ENCODE results near the gene DACH1.

The DACH1 gene

GRCh38 chr13:71591374-71591773, 275.6 kb downstream of the DACH1 start:
- Mint-ChIP-seq H3K27me3 (no peaks in the 10 kb centered on the region), H3K27ac (ENCODE audit: low read depth) (no peak overlapping the region), H3K9me3 (peaks cover 12% of the 10 kb centered on the region), H3K36me3 (ENCODE audit: insufficient read depth) (no peaks in the 10 kb centered on the region), H3K4me3 (no peak overlapping the region), H3K4me1 (no peaks in the 10 kb centered on the region)
- no peak for ATAC-seq (replicated peaks; ENCODE audit: extremely low read depth, poor library complexity, severe bottlenecking)
- DNase-seq (ENCODE audit: low spot score in 2 of 2): no peak

- Mint-ChIP-seq H3K9me3 (peaks cover 11% of the 10 kb centered on the region), H3K27ac (ENCODE audit: low read depth) (no peak overlapping the region), H3K36me3 (ENCODE audit: insufficient read depth) (no peaks in the 10 kb centered on the region), H3K4me3 (no peak overlapping the region), H3K27me3 (no peaks in the 10 kb centered on the region), H3K4me1 (no peaks in the 10 kb centered on the region)
- ATAC-seq (replicated peaks; ENCODE audit: extremely low read depth, poor library complexity, severe bottlenecking) (no peak), DNase-seq (ENCODE audit: low spot score in 2 of 2) (no peak)
Measured at GRCh38 chr13:71590654-71591148, 276.3 kb downstream of the DACH1 start.

GRCh38 chr13:71589032-71589431, 278.0 kb downstream of the DACH1 start:
- H3K4me1 Mint-ChIP-seq: no peaks in the 10 kb centered on the region
- no peak for ATAC-seq (replicated peaks; ENCODE audit: extremely low read depth, poor library complexity, severe bottlenecking)
- no peaks in the 10 kb centered on the region for H3K36me3 Mint-ChIP-seq (ENCODE audit: insufficient read depth)

GRCh38 chr13:71587817-71588216, 279.2 kb downstream of the DACH1 start:
- Mint-ChIP-seq H3K9me3 (peaks cover 14% of the 10 kb centered on the region), H3K36me3 (ENCODE audit: insufficient read depth) (no peaks in the 10 kb centered on the region), H3K27ac (ENCODE audit: low read depth) (no peak overlapping the region), H3K27me3 (no peaks in the 10 kb centered on the region), H3K4me3 (no peak overlapping the region), H3K4me1 (no peaks in the 10 kb centered on the region)
- DNase-seq (ENCODE audit: low spot score in 2 of 2) (no peak), ATAC-seq (replicated peaks; ENCODE audit: extremely low read depth, poor library complexity, severe bottlenecking) (no peak)

More at GRCh38 chr13:71589032-71589431, 278.0 kb downstream of the DACH1 start:
- no peaks in the 10 kb centered on the region for H3K27me3 Mint-ChIP-seq
- peaks cover 17% of the 10 kb centered on the region for H3K9me3 Mint-ChIP-seq
- no peak overlapping the region for H3K4me3 Mint-ChIP-seq
- no peak overlapping the region for H3K27ac Mint-ChIP-seq (ENCODE audit: low read depth)
- DNase-seq (ENCODE audit: low spot score in 2 of 2): no peak

- DNase-seq (ENCODE audit: low spot score in 2 of 2): no peak
- peaks cover 11% of the 10 kb centered on the region for H3K9me3 Mint-ChIP-seq
- H3K27me3 Mint-ChIP-seq: no peaks in the 10 kb centered on the region
- no peak overlapping the region for H3K27ac Mint-ChIP-seq (ENCODE audit: low read depth)
- no peak for ATAC-seq (replicated peaks; ENCODE audit: extremely low read depth, poor library complexity, severe bottlenecking)
- no peaks in the 10 kb centered on the region for H3K4me1 Mint-ChIP-seq
- no peak overlapping the region for H3K4me3 Mint-ChIP-seq
- no peaks in the 10 kb centered on the region for H3K36me3 Mint-ChIP-seq (ENCODE audit: insufficient read depth)
Measured at GRCh38 chr13:71587193-71587592, 279.8 kb downstream of the DACH1 start.

GRCh38 chr13:71583581-71583980, 283.4 kb downstream of the DACH1 start:
- ATAC-seq (replicated peaks; ENCODE audit: extremely low read depth, poor library complexity, severe bottlenecking) (no peak), DNase-seq (ENCODE audit: low spot score in 2 of 2) (no peak)
- Mint-ChIP-seq H3K4me1 (no peaks in the 10 kb centered on the region), H3K9me3 (peaks cover 6% of the 10 kb centered on the region), H3K27ac (ENCODE audit: low read depth) (no peak overlapping the region), H3K36me3 (ENCODE audit: insufficient read depth) (no peaks in the 10 kb centered on the region), H3K27me3 (no peaks in the 10 kb centered on the region), H3K4me3 (no peak overlapping the region)

DNA sequence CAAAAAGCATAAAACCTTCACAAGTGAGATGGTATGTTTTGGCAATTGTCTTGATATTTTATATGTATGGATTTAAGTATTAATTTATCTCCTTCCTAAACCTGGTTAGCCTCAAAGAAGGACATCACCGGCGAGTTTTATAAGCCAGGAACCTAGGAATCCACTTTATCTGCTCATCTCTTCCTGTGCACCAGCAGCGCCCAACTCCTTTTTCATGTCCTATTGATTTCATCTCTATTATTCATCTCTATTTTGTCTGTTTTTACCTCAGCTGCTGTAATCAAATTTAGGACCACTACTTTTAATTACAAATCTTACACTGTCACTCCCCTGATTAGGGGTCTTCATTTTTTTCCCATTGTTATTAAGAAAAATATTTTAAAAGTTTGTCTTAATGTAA, 286.4 kb downstream of the DACH1 start:
- ATAC-seq (replicated peaks; ENCODE audit: extremely low read depth, poor library complexity, severe bottlenecking) (no peak), DNase-seq (ENCODE audit: low spot score in 2 of 2) (no peak)
- Mint-ChIP-seq H3K27me3 (no peaks in the 10 kb centered on the region), H3K27ac (ENCODE audit: low read depth) (no peak overlapping the region), H3K4me3 (no peak overlapping the region), H3K36me3 (ENCODE audit: insufficient read depth) (no peaks in the 10 kb centered on the region), H3K4me1 (no peaks in the 10 kb centered on the region), H3K9me3 (peaks cover 14% of the 10 kb centered on the region)

- no peak for DNase-seq (ENCODE audit: low spot score in 2 of 2)
- no peak overlapping the region for H3K27ac Mint-ChIP-seq (ENCODE audit: low read depth)
- H3K4me1 Mint-ChIP-seq: no peaks in the 10 kb centered on the region
- no peaks in the 10 kb centered on the region for H3K27me3 Mint-ChIP-seq
- H3K9me3 Mint-ChIP-seq: peaks cover 8% of the 10 kb centered on the region
- H3K4me3 Mint-ChIP-seq: no peak overlapping the region
- H3K36me3 Mint-ChIP-seq (ENCODE audit: insufficient read depth): no peaks in the 10 kb centered on the region
- ATAC-seq (replicated peaks; ENCODE audit: extremely low read depth, poor library complexity, severe bottlenecking): no peak
Measured at GRCh38 chr13:71578048-71578447, 289.0 kb downstream of the DACH1 start.

- Mint-ChIP-seq H3K27me3 (no peaks in the 10 kb centered on the region), H3K27ac (ENCODE audit: low read depth) (no peak overlapping the region), H3K4me1 (no peaks in the 10 kb centered on the region), H3K9me3 (peaks cover 8% of the 10 kb centered on the region), H3K4me3 (no peak overlapping the region), H3K36me3 (ENCODE audit: insufficient read depth) (no peaks in the 10 kb centered on the region)
- ATAC-seq (replicated peaks; ENCODE audit: extremely low read depth, poor library complexity, severe bottlenecking) (no peak), DNase-seq (ENCODE audit: low spot score in 2 of 2) (no peak)
Measured at GRCh38 chr13:71577127-71577526, 289.9 kb downstream of the DACH1 start.

GRCh38 chr13:71576571-71576970, 290.4 kb downstream of the DACH1 start:
- no peaks in the 10 kb centered on the region for H3K4me1 Mint-ChIP-seq
- ATAC-seq (replicated peaks; ENCODE audit: extremely low read depth, poor library complexity, severe bottlenecking) (no peak), DNase-seq (ENCODE audit: low spot score in 2 of 2) (no peak)
- no peaks in the 10 kb centered on the region for H3K36me3 Mint-ChIP-seq (ENCODE audit: insufficient read depth)
- no peaks in the 10 kb centered on the region for H3K27me3 Mint-ChIP-seq
- H3K27ac Mint-ChIP-seq (ENCODE audit: low read depth): no peak overlapping the region
- H3K4me3 Mint-ChIP-seq: no peak overlapping the region
- peaks cover 8% of the 10 kb centered on the region for H3K9me3 Mint-ChIP-seq

GRCh38 chr13:71546881-71547280, 320.1 kb downstream of the DACH1 start:
- Mint-ChIP-seq H3K36me3 (ENCODE audit: insufficient read depth) (peaks cover 3% of the 10 kb centered on the region), H3K9me3 (no peaks in the 10 kb centered on the region), H3K4me3 (no peak overlapping the region), H3K27ac (ENCODE audit: low read depth) (no peak overlapping the region), H3K4me1 (no peaks in the 10 kb centered on the region), H3K27me3 (no peaks in the 10 kb centered on the region)
- no peak for ATAC-seq (replicated peaks; ENCODE audit: extremely low read depth, poor library complexity, severe bottlenecking)
- DNase-seq (ENCODE audit: low spot score in 2 of 2): no peak

DNA sequence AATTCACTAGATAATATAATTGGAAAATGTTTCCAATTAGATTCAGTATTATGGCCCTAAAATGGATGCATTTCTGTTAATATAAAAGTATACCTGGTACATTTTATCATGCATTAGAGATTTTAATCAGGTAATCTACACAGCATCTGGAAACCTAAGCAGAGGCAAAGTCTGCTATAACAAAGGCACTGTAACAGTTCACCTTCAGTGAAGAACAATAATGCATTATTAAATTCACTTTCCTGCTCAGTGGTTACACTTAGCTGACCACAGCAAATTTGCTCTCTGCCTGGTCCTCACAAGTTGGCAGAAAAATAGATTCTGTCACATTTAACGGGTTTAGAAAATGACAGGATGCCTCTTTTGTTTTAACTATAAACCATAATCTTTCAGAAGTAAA, 326.9 kb downstream of the DACH1 start:
- H3K27ac Mint-ChIP-seq (ENCODE audit: low read depth): no peak overlapping the region
- no peaks in the 10 kb centered on the region for H3K27me3 Mint-ChIP-seq
- H3K9me3 Mint-ChIP-seq: peaks cover 8% of the 10 kb centered on the region
- no peaks in the 10 kb centered on the region for H3K4me1 Mint-ChIP-seq
- peaks cover 2% of the 10 kb centered on the region for H3K36me3 Mint-ChIP-seq (ENCODE audit: insufficient read depth)
- ATAC-seq (replicated peaks; ENCODE audit: extremely low read depth, poor library complexity, severe bottlenecking): no peak
- DNase-seq (ENCODE audit: low spot score in 2 of 2): no peak
- no peak overlapping the region for H3K4me3 Mint-ChIP-seq

DNA sequence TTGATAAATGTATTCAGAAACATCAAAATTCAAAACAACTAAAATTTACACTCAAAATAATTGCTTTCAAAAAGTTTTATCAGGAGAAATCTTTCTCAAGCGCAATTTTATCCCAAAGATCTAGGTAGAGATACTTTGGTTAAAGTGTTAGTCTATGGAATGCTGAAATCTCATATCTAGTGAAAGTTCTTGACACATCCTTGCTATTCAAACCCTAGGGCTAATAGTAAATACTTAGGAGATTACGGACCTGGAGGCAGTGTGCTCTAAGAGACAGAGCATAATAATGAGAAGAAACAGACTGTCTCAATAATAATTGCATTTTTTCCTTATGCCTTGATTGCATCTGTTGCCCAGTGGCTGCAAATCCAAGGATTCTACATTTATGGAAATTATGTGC, 330.8 kb downstream of the DACH1 start:
- ATAC-seq (replicated peaks; ENCODE audit: extremely low read depth, poor library complexity, severe bottlenecking): no peak
- no peaks in the 10 kb centered on the region for H3K4me1 Mint-ChIP-seq

More for the DNA sequence above, 330.8 kb downstream of the DACH1 start:
- Mint-ChIP-seq H3K27ac (ENCODE audit: low read depth) (no peak overlapping the region), H3K4me3 (no peak overlapping the region), H3K36me3 (ENCODE audit: insufficient read depth) (no peaks in the 10 kb centered on the region), H3K9me3 (peaks cover 8% of the 10 kb centered on the region), H3K27me3 (no peaks in the 10 kb centered on the region)
- DNase-seq (ENCODE audit: low spot score in 2 of 2): no peak
